ENCODE results near the gene EXOC4.

DNA sequence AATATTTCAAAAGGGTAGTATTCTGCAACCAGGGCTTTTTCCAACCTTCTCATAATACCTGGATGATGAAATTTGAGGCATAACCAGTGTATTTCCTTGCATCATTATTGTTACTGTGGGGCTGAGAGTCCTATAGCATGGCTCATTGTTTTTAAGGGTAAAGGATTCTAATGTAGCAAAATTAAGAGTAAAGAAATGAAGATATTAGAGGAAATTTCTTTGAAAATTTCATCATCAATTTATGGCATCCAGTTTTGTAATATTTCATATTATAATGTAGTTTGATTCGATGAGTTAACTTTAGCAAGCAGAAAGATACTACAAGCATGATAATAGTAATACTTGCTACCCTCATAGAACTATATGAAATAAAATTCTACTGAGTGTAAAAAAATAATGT lies 486.9 kb downstream of the EXOC4 start:
- TF ChIP-seq CTCF (IDR thresholded peaks at IDR 0.05) (no peak), POLR2A (IDR thresholded peaks at IDR 0.05) (no peak)
